ENCODE measurements around the gene STMP1. TPM values are rescaled to one million over a fixed set of nuclear protein-coding genes. Genes with fewer than 3 reads are reported as not detected.
"Not testable (repeated sequence)": the region's sequence is repeated elsewhere in the genome, so short reads cannot be mapped to it uniquely, and the experiment has no call there.

Gene STMP1
- total RNA-seq, 2 experiments from 2014 or later: 19.7 to 20.5 TPM

DNA sequence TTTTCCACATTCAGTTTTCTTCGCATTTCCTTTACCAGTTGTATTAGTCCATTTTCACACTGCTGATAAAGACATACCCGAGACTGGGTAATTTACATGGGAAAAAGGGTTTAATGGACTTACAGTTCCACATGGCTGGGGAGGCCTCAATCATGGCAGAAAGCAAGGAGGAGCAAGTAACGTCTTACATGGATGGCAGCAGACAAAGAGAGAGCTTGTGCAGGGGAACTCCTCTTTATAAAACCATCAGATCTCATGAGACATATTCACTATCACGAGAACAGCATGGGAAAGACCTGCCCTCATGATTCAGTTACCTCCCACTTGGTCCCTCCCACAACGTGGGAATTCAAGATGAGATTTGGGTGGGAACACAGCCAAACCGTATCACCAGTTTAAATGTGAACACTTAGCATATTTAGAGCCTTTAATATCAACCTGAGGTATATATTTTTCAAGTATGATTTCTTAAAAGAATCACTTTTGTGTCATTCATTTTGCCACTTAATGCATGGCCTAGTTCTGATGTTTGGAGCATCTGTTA, 6.6 kb downstream of the STMP1 start:
- CTCF ChIA-PET, H3K4me3 Mint-ChIP-seq, DNase-seq, H3K27me3 Mint-ChIP-seq, H3K27ac Mint-ChIP-seq, H3K9me3 Mint-ChIP-seq, POLR2A ChIA-PET: not testable (repeated sequence)
- Mint-ChIP-seq H3K4me1 (peaks cover 22% of the 10 kb centered on the region), H3K36me3 (ENCODE audit: low read depth) (peaks cover 16% of the 10 kb centered on the region)

DNA sequence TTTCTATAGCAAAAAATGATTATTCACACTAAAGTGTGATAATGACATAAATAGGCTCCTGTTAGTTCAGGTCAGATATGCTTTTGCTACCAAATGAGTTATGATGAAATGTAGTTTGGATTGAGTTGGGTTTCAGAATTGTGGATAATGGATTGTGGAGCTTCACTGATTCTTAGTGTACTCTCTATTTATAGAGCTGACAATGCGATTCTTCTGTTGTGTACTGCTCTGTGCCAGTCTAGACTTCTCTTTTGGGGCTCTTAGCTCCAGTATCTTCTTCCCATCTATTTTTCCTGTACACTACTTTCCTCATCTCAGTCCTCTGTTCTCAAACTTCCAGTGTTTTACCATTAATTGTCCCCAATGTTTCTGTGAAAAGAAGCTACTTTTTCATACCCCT, 7.5 kb downstream of the STMP1 start:
- no peak overlapping the region for H3K4me3 Mint-ChIP-seq
- ChIA-PET CTCF (interaction anchor here (1.1 kb wide), 1 partner anchor 25 kb away, joined by 5 read pairs; no protein-coding TSS in a partner anchor), POLR2A (no interaction called here)
- no peak overlapping the region for H3K27ac Mint-ChIP-seq
- no peak for DNase-seq
- no peaks in the 10 kb centered on the region for H3K9me3 Mint-ChIP-seq
- no peaks in the 10 kb centered on the region for H3K27me3 Mint-ChIP-seq
- peaks cover 16% of the 10 kb centered on the region for H3K4me1 Mint-ChIP-seq
- peaks cover 21% of the 10 kb centered on the region for H3K36me3 Mint-ChIP-seq (ENCODE audit: low read depth)

DNA sequence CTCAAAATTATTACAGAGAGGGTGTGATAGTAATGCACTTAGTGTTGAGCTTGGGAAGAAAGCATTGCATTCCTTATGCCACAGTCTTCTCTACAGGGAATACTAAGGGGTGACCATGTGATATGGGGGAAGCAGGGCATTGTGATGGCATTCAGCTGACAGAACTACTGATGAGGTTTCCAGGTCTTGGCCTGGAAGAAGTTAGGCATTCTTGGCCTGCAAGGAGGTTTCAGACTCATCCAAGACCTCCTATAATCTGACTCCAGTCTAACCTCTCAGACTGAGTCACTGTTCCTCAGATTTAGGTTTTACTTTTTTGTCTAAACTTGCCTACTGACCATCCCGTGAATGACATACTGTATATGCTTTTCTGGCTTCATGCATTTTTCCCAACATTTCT, 7.9 kb downstream of the STMP1 start:
- Mint-ChIP-seq H3K27me3 (no peaks in the 10 kb centered on the region), H3K4me3 (no peak overlapping the region), H3K9me3 (no peaks in the 10 kb centered on the region), H3K4me1 (peaks cover 13% of the 10 kb centered on the region), H3K36me3 (ENCODE audit: low read depth) (peaks cover 21% of the 10 kb centered on the region), H3K27ac (no peak overlapping the region)
- no peak for DNase-seq
- ChIA-PET CTCF (interaction anchor here (0.6 to 3.4 kb wide), 8 partner anchors 8 to 396 kb away, joined by 3 to 26 read pairs (median 5); partner anchors contain the start of gene STMP1), POLR2A (interaction anchor here (7.6 kb wide), 1 partner anchor 7 kb away, joined by 45 read pairs; the partner anchor contains the start of gene STMP1)

DNA sequence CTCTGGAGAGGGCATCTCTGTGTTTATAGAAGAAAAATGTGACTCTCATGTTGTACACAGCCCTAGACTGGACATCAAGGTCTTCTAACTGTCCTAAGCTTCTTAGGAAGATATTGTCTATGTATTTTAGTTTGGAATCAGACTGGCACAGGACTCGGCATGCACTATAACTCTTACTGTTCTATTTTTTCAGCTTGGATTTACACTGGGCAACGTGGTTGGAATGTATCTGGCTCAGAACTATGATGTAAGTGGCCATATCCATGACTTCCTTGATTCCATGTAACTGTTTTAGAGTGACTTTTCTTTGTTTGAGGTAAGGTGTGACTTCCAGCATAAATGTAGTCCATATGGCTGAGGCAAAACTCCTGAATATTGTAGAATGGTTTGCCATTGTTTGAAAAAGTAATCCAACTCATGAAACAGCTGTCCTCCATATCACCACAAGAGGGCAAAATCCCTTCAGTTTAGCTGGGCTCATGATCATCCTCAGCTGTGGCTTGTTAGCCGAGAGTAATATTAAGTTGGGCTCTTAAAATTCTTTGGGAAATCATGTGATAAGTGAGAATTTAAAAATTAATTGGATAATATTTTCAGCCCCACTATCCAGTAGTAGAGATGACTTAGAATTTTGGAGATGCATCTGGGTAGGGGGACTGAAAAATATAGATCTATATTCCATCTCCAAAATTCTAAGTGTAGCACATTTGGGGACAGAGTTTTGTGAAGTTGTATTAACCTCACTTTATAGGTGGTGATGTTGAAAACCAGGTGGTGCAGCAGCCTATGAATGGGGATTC, 10.4 kb downstream of the STMP1 start:
- ChIA-PET CTCF (interaction anchor here (0.7 to 3.4 kb wide), 17 partner anchors 8 to 393 kb away, joined by 3 to 26 read pairs (median 4); partner anchors contain the start of gene STMP1), POLR2A (interaction anchor here (7.6 kb wide), 1 partner anchor 10 kb away, joined by 45 read pairs; the partner anchor contains the start of gene STMP1)
- DNase-seq: no peak
- H3K27me3 Mint-ChIP-seq: no peaks in the 10 kb centered on the region
- H3K27ac Mint-ChIP-seq: no peak overlapping the region
- H3K4me3 Mint-ChIP-seq: no peak overlapping the region
- H3K4me1 Mint-ChIP-seq: peaks cover 3% of the 10 kb centered on the region
- no peaks in the 10 kb centered on the region for H3K9me3 Mint-ChIP-seq
- peaks cover 22% of the 10 kb centered on the region for H3K36me3 Mint-ChIP-seq (ENCODE audit: low read depth)

DNA sequence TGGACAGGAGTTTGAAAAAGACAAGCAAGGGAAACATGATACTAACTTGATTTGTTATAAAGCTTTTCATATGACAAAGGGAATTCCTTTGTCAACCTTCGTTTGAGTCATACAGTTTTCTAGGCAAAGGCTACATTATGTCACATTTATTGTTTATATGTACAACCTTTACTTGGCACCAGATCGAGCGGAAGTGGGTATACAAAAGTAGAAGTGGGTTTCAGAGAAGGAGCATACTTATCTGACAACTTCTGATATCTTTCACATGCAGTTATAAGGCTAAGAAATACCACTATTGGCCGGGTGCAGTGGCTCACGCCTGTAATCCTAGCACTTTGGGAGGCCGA, 11.0 kb downstream of the STMP1 start:
- peaks cover 23% of the 10 kb centered on the region for H3K36me3 Mint-ChIP-seq (ENCODE audit: low read depth)
- ChIA-PET POLR2A (interaction anchor here (7.6 kb wide), 1 partner anchor 10 kb away, joined by 45 read pairs; the partner anchor contains the start of gene STMP1), CTCF (interaction anchor here (0.7 to 3.4 kb wide), 14 partner anchors 8 to 394 kb away, joined by 3 to 26 read pairs (median 4); partner anchors contain the start of gene STMP1)
- H3K9me3 Mint-ChIP-seq: no peaks in the 10 kb centered on the region
- H3K4me3 Mint-ChIP-seq: no peak overlapping the region
- H3K4me1 Mint-ChIP-seq: peaks cover 2% of the 10 kb centered on the region
- H3K27me3 Mint-ChIP-seq: no peaks in the 10 kb centered on the region
- H3K27ac Mint-ChIP-seq: no peak overlapping the region
- DNase-seq: no peak

DNA sequence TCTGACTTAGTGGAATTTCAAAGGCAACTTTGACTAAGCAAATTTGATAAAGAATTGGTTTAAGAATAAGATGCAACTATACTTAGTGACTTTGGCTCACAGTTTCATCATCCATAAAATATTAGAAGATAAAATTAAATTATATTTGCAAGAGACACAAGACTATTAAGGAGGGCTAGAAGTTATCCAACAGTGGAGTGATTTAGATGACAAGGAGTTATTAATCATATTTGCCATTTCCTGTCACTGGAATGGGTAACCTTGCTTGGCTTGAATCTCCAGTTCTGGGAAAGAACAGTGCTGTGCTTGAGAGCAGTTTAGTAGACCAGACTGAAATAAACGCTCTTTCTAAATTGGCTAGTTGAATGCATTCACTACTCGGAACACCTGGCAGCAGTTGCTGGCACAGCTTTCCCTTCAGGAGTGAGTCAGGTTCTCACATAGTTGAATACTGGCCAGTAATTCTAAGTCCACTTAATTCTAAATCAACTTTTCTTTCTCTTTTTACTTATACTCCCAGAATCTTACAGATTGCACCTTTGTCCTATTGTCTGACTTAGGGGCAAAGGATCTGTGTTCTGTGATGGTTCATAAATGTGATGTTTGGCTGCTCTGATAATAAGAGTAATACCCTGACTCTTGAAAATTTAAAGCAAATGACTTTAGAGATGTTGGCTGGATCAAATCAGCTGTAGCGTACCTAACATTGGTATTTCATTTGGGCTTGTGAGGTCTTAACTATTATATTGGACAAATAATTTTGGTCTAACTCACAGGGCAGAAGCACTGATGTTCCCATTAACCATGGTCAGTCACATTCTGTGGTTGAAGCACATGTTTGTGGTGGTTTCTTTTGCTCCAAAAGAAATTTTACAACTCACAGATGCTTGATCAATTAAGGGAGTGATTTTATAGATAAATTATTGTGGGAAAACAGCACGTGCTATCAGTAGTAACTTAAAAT, 16.6 kb downstream of the STMP1 start:
- CTCF ChIA-PET: interaction anchor here (0.8 to 1.1 kb wide), 2 partner anchors 8 to 331 kb away, joined by 3 to 5 read pairs; no protein-coding TSS in a partner anchor
- DNase-seq: no peak
- Mint-ChIP-seq H3K4me1 (peaks cover 15% of the 10 kb centered on the region), H3K27ac (no peak overlapping the region), H3K9me3 (no peaks in the 10 kb centered on the region), H3K36me3 (ENCODE audit: low read depth) (peaks cover 13% of the 10 kb centered on the region), H3K27me3 (no peaks in the 10 kb centered on the region), H3K4me3 (no peak overlapping the region)
- POLR2A ChIA-PET: no interaction called here

DNA sequence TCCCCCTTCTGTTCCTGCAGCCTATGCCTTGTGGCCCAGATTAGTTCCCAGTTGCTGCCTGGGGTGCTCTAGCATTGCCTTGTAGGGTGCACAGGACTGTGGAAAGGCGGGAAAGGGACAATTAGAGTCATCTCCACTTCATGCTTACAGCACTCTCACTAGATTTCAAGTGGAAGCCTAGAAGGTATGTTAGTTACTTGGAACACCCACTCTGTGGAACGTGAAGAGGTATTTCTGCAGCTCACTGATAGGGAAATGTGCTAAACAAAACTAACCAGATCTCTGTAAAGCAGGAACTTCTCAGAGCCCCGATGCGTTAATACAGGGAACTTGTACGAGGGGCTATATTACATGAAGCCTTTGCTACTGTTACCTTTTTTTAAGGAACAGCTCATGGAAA, 19.4 kb downstream of the STMP1 start:
- H3K36me3 Mint-ChIP-seq (ENCODE audit: low read depth): peaks cover 5% of the 10 kb centered on the region

DNA sequence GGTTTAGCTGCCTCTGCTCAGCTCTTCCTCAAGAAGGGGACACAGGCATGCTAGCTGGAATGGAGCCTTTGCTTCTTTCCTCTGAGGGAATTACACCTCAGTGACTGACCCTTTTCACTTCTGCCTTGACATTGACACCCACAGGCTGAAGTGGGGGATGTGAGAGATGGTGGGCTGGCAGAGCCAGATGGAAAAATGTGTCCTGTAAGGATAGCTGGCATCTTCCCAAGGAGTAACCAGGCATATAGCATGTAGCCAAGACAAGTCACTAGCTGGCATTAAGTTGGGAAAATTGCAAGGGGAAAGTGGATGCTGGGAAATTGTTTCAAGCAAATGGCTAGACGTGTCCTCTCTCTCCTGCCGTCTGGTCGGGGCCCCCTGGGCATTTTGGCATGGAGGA, 19.9 kb downstream of the STMP1 start:
- no peaks in the 10 kb centered on the region for H3K9me3 Mint-ChIP-seq
- H3K27ac Mint-ChIP-seq: no peak overlapping the region
- ChIA-PET CTCF (interaction anchor here (1.2 to 2.3 kb wide), 3 partner anchors 9 to 260 kb away, joined by 3 to 10 read pairs (median 9); partner anchors contain the start of gene STMP1), POLR2A (no interaction called here)
- no peak for DNase-seq
- H3K4me1 Mint-ChIP-seq: peaks cover 15% of the 10 kb centered on the region
- H3K27me3 Mint-ChIP-seq: peaks cover 1% of the 10 kb centered on the region
- no peak overlapping the region for H3K4me3 Mint-ChIP-seq
- peaks cover 5% of the 10 kb centered on the region for H3K36me3 Mint-ChIP-seq (ENCODE audit: low read depth)

More for the DNA sequence above, 19.4 kb downstream of the STMP1 start:
- Mint-ChIP-seq H3K4me1 (peaks cover 15% of the 10 kb centered on the region), H3K27ac (no peak overlapping the region), H3K27me3 (peaks cover 1% of the 10 kb centered on the region), H3K9me3 (no peaks in the 10 kb centered on the region), H3K4me3 (no peak overlapping the region)
- DNase-seq: no peak
- ChIA-PET POLR2A (no interaction called here), CTCF (interaction anchor here (1.0 to 2.3 kb wide), 4 partner anchors 9 to 261 kb away, joined by 3 to 10 read pairs (median 6); partner anchors contain the start of gene STMP1)

DNA sequence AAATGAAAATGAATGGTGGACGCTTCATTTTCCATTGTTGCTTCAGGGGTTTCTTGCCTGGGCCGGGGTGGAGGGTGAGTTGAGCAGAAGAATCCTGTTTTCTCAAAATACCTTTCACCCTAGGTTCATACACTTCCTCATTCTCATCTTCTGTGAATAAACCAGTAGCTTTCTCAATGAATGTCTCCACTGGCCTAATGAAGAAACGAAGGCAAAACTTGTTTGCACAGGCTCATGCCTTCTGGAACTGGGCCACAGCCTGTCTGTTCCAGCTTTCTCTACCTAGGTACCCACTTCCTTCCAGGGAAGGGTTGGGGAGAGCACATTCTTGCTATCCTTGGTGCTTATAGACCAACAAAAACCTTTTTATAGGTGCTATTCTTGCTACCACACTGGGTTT, 21.3 kb downstream of the STMP1 start:
- no peak overlapping the region for H3K27ac Mint-ChIP-seq
- no peak overlapping the region for H3K4me3 Mint-ChIP-seq
- peaks cover 15% of the 10 kb centered on the region for H3K4me1 Mint-ChIP-seq
- H3K27me3 Mint-ChIP-seq: peaks cover 1% of the 10 kb centered on the region
- H3K36me3 Mint-ChIP-seq (ENCODE audit: low read depth): no peaks in the 10 kb centered on the region
- no peaks in the 10 kb centered on the region for H3K9me3 Mint-ChIP-seq
- ChIA-PET CTCF (interaction anchor here (1.1 kb wide), 1 partner anchor 11 kb away, joined by 3 read pairs; no protein-coding TSS in a partner anchor), POLR2A (no interaction called here)
- DNase-seq: no peak

DNA sequence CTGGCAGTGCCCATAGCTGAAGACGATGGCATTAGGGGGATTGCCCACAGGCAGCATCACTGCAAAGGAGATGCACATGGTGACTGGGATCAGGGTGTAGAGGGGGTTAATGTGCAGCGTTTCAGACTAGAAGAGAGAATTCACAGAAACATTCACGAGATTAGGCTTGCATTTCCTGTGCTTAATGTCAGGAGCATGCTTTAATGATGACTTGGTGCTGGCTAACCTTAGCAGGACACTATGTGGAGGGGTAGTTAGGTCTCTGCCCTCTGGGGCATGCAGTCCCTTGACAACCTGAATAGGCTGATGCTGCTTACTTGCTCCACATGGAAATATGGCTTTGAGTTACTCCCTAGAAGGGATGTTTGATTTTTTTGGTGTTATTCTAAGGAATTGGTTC, 21.8 kb downstream of the STMP1 start:
- H3K9me3 Mint-ChIP-seq: no peaks in the 10 kb centered on the region
- H3K27me3 Mint-ChIP-seq: peaks cover 1% of the 10 kb centered on the region
- H3K27ac Mint-ChIP-seq: no peak overlapping the region
- ChIA-PET CTCF (interaction anchor here (1.1 kb wide), 2 partner anchors 11 to 22 kb away, joined by 3 to 5 read pairs; partner anchors contain the start of gene STMP1), POLR2A (interaction anchor here (0.7 kb wide), 1 partner anchor 178 kb away, joined by 3 read pairs; no protein-coding TSS in a partner anchor)
- peaks cover 15% of the 10 kb centered on the region for H3K4me1 Mint-ChIP-seq
- peaks cover under 1% of the 10 kb centered on the region for H3K36me3 Mint-ChIP-seq (ENCODE audit: low read depth)
- H3K4me3 Mint-ChIP-seq: no peak overlapping the region
- no peak for DNase-seq

DNA sequence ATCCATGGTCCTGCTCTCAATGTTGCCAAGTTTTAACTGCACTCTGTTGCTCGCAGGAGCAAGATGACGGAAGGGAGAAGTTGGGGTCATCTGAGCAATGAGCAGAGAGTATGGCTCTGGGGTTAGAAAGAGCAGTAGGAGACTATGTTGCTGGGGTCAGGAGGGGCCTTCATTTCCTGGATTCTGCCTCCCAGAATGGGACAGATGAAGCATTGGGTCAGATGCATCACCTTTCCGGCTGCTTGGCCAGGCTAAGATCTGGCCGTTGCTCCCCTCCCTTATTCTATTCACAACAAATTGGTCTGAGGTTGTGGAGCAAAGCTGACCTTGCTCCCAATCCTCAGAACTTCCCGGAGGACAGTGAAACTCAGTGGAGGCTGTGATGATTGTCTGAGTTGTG, 22.4 kb downstream of the STMP1 start:
- Mint-ChIP-seq H3K4me1 (peaks cover 15% of the 10 kb centered on the region), H3K4me3 (no peak overlapping the region), H3K9me3 (no peaks in the 10 kb centered on the region), H3K27ac (no peak overlapping the region), H3K27me3 (peaks cover 1% of the 10 kb centered on the region), H3K36me3 (ENCODE audit: low read depth) (peaks cover 2% of the 10 kb centered on the region)
- DNase-seq: no peak
- POLR2A ChIA-PET: interaction anchor here (0.7 kb wide), 1 partner anchor 179 kb away, joined by 3 read pairs; no protein-coding TSS in a partner anchor
- CTCF ChIA-PET: interaction anchor here (0.6 to 1.1 kb wide), 3 partner anchors 9 to 22 kb away, joined by 3 to 5 read pairs (median 4); partner anchors contain the start of gene STMP1
